IPS DF 6.9 (cell line): ENCODE measurements around the gene OR14I1.

Experiments used
- DNase-seq: peaks from one replicate; pipeline ENCODE4 v3.0.0-alpha.2; 2013; ENCODE audit warnings: low read depth, low spot score
- H3K27ac ChIP-seq: one replicate; pipeline ENCODE4 v1.5.1; 2013; ENCODE audit warnings: low read length, control low read depth
- H3K27me3 ChIP-seq: 2 replicates; pipeline ENCODE4 v1.6.1; 2013; ENCODE audit warnings: mild to moderate bottlenecking, low read length; ENCODE audit not compliant: control insufficient read depth, insufficient read depth
- H3K36me3 ChIP-seq: 2 replicates; pipeline ENCODE4 v1.6.1; 2013; ENCODE audit warnings: low read length; ENCODE audit not compliant: control insufficient read depth, insufficient read depth
- H3K4me1 ChIP-seq: 2 replicates; pipeline ENCODE4 v1.6.1; 2013; ENCODE audit warnings: low read length; ENCODE audit not compliant: control insufficient read depth, insufficient read depth
- H3K4me3 ChIP-seq: 2 replicates; pipeline ENCODE4 v1.5.1; 2013; ENCODE audit warnings: mild to moderate bottlenecking, low read length
- H3K9me3 ChIP-seq: 2 replicates; pipeline ENCODE4 v1.6.1; 2013; ENCODE audit warnings: low read length, inconsistent platforms; ENCODE audit not compliant: control insufficient read depth, insufficient read depth
- WGBS: extraction: QIAGEN DNeasy Blood & Tissue Kit; methylation state at CpG from one replicate; pipeline ENCODE4 v1.1.7; 2013; ENCODE audit warnings: mixed read lengths, missing lambda C conversion rate; ENCODE audit not compliant: insufficient read length, insufficient coverage; 5-methylcytosine and 5-hydroxymethylcytosine counted together

Gene OR14I1

GRCh38 chr1:248730507-248731335, 28.2 kb upstream of the OR14I1 start:
- Histone ChIP-seq H3K9me3 (peaks cover 11% of the 10 kb centered on the region), H3K4me1 (no peaks in the 10 kb centered on the region), H3K36me3 (no peaks in the 10 kb centered on the region), H3K27ac (no peak overlapping the region), H3K27me3 (no peaks in the 10 kb centered on the region), H3K4me3 (no peak overlapping the region)
- no CpG with 5 or more reads among the region's 13 CpGs for WGBS
- no peak for DNase-seq

DNA sequence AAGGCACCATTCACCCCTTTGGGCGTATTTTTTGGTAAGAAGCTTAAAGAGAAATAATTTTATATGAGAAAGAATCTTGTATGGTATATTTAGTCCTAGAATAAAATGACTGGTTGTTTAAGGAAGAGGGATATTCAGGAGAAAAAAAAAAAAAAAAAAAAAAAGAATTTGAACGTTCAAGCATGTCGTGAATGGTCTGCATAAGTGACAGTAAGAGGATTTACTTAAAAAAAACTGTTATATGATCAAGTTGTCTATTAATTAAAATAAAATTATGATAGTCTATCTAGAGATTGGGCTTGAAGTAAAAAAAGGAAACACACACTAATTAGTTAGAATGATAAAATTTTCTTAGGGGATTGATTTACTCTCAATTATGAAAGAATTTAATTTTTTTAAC, 11.7 kb upstream of the OR14I1 start:
- Histone ChIP-seq H3K27me3 (no peaks in the 10 kb centered on the region), H3K4me1 (no peaks in the 10 kb centered on the region), H3K4me3 (no peak overlapping the region), H3K9me3 (peaks cover 9% of the 10 kb centered on the region), H3K27ac (no peak overlapping the region), H3K36me3 (no peaks in the 10 kb centered on the region)
- no peak for DNase-seq
- WGBS: no CpG with 5 or more reads among the region's 3 CpGs

DNA sequence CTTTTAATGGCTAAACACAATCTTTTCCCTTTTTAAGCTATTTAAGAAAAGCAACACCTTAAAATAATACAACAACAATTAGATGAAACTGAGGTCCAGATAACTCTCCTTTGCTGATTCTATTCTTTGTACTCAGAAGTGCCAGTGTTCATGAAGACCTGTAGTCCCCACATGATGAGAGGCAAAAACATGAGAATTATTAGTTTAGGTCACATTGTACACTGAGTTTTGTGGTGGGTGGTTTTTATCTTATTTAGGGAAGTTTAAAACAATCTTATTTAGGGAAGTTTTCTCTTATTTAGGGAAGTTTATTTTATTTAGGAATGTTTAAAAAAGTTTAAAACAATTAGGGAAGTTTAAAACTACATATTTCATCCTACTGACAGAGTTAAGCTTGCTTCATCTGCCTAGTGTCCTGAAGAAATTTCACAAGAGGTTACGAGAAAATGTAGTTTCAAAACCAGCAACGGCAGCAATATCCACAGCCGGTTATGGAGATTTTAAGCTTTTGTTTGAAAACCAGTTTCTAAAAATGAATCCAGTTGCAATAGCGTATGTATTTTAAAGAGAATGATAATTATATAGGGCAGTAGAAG, 7.8 kb upstream of the OR14I1 start:
- no CpG with 5 or more reads among the region's 4 CpGs for WGBS
- H3K27ac ChIP-seq: no peak overlapping the region
- no peaks in the 10 kb centered on the region for H3K36me3 ChIP-seq
- H3K4me1 ChIP-seq: no peaks in the 10 kb centered on the region
- H3K27me3 ChIP-seq: no peaks in the 10 kb centered on the region
- no peak overlapping the region for H3K4me3 ChIP-seq
- no peak for DNase-seq
- peaks cover 13% of the 10 kb centered on the region for H3K9me3 ChIP-seq

GRCh38 chr1:248704606-248705005, 2.0 kb upstream of the OR14I1 start:
- H3K4me1 ChIP-seq: no peaks in the 10 kb centered on the region
- peaks cover 13% of the 10 kb centered on the region for H3K9me3 ChIP-seq
- no peaks in the 10 kb centered on the region for H3K27me3 ChIP-seq
- H3K4me3 ChIP-seq: no peak overlapping the region
- no CpG with 5 or more reads among the region's 2 CpGs for WGBS
- H3K27ac ChIP-seq: no peak overlapping the region
- no peaks in the 10 kb centered on the region for H3K36me3 ChIP-seq
- DNase-seq: no peak

- no peaks in the 10 kb centered on the region for H3K4me1 ChIP-seq
- no peak overlapping the region for H3K27ac ChIP-seq
- H3K4me3 ChIP-seq: no peak overlapping the region
- H3K36me3 ChIP-seq: no peaks in the 10 kb centered on the region
- H3K27me3 ChIP-seq: no peaks in the 10 kb centered on the region
- no CpG with 5 or more reads among the region's 2 CpGs for WGBS
- no peak for DNase-seq
- H3K9me3 ChIP-seq: peaks cover 11% of the 10 kb centered on the region
These were observed 1.1 kb upstream of the OR14I1 start for GRCh38 chr1:248703674-248704073.

- no peak overlapping the region for H3K4me3 ChIP-seq
- peaks cover 4% of the 10 kb centered on the region; the same call in 1 of the 2 replicates for H3K9me3 ChIP-seq
- H3K27ac ChIP-seq: no peak overlapping the region
- no peak for DNase-seq
- H3K27me3 ChIP-seq: no peaks in the 10 kb centered on the region
- no peaks in the 10 kb centered on the region for H3K36me3 ChIP-seq
- H3K4me1 ChIP-seq: no peaks in the 10 kb centered on the region
- no CpG with 5 or more reads among the region's 1 CpG for WGBS
These were observed 3.5 kb downstream of the OR14I1 start for GRCh38 chr1:248699099-248699498.

- no peak overlapping the region for H3K27ac ChIP-seq
- DNase-seq: no peak
- no peak overlapping the region for H3K4me3 ChIP-seq
- peaks cover 6% of the 10 kb centered on the region for H3K9me3 ChIP-seq
- H3K4me1 ChIP-seq: no peaks in the 10 kb centered on the region
- H3K36me3 ChIP-seq: no peaks in the 10 kb centered on the region
- H3K27me3 ChIP-seq: no peaks in the 10 kb centered on the region
- WGBS: no CpG with 5 or more reads among the region's 6 CpGs
These were observed 4.7 kb downstream of the OR14I1 start for GRCh38 chr1:248697907-248698306.

DNA sequence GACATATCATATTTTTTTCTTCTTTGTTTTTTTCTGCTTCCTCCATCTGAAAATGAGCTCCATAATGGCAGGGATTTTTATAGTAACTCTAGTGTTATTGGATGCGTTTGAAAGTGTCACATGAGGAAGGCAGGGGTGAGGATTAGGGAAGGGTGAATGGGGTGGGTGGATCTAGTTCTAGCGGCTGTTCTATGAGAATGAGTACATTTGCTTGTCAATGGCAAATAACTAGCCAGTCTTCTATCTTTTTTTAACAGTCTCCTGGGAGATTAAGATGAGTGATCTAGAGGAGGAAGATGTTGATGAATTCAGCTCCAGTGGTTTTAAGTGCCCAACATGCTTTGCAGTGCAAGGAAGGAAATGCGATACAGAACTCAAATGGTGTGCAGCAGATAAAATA, 5.8 kb downstream of the OR14I1 start:
- no peak overlapping the region for H3K4me3 ChIP-seq
- H3K27ac ChIP-seq: no peak overlapping the region
- WGBS: no CpG with 5 or more reads among the region's 3 CpGs
- H3K9me3 ChIP-seq: peaks cover 3% of the 10 kb centered on the region
- H3K27me3 ChIP-seq: no peaks in the 10 kb centered on the region
- DNase-seq: no peak
- no peaks in the 10 kb centered on the region for H3K4me1 ChIP-seq
- no peaks in the 10 kb centered on the region for H3K36me3 ChIP-seq

GRCh38 chr1:248696261-248696660, 6.3 kb downstream of the OR14I1 start:
- H3K4me1 ChIP-seq: no peaks in the 10 kb centered on the region
- DNase-seq: no peak
- H3K27me3 ChIP-seq: no peaks in the 10 kb centered on the region
- H3K4me3 ChIP-seq: no peak overlapping the region
- H3K9me3 ChIP-seq: peaks cover 3% of the 10 kb centered on the region
- no CpG with 5 or more reads among the region's 3 CpGs for WGBS
- no peak overlapping the region for H3K27ac ChIP-seq
- no peaks in the 10 kb centered on the region for H3K36me3 ChIP-seq

DNA sequence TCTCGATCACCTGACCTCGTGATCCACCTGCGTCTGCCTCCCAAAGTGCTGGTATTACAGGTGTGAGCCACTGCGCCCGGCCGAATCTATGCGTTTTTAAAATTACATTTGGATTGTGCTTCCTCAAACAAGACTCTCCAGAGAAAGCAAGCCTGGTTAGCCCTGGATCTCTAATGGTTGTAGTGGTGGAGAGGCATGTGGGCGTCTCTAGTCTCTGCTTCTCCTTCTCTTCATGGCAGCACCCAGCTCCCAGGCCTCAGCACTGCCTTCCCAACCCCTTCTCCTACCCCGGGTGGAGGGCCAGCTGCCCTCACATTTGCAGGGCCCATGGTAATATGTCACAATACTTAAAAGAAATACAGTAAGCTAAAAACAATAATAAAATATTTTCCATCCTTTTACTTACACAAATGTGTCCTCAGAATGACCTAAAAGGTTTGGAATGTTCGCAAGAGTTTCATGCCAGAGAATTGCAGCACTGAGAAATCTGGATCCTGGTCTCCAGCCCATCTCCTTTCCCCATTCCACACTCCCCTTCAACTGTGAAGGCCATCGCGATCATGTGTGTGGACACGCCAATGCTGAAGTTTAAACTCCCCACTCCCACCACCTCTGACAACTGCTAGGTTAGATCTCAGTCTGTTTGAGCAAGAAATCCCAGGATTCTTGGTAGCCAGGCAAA, 7.0 kb downstream of the OR14I1 start:
- H3K9me3 ChIP-seq: peaks cover 5% of the 10 kb centered on the region
- H3K27me3 ChIP-seq: no peaks in the 10 kb centered on the region
- H3K4me1 ChIP-seq: no peaks in the 10 kb centered on the region
- DNase-seq: no peak
- WGBS: no CpG with 5 or more reads among the region's 13 CpGs
- no peak overlapping the region for H3K27ac ChIP-seq
- H3K36me3 ChIP-seq: no peaks in the 10 kb centered on the region
- H3K4me3 ChIP-seq: no peak overlapping the region
